Renal cortical epithelial cell (primary cell): Measurements from ENCODE around the gene ATG10. TPM values are rescaled to one million over a fixed set of nuclear protein-coding genes. Genes with fewer than 3 reads are reported as not detected.

Source experiments
- total RNA-seq: library from RNA; depleted of rRNA; stranded (reverse); fragments of >200 nt; gene quantifications from 2 replicates; pipeline ENCODE4 v1.2.3, GENCODE V29; 2014

ATG10 gene
- total RNA-seq, 1 donor from 2014 or later, result 18.6 TPM

Other genes starting within 250 kb of the ATG10 start
- gene SSBP2, start 220.9 kb upstream of the ATG10 start, total RNA-seq, result 2.8 and 14.4 TPM in 2 replicates